Measurements from ENCODE around the gene TMEM235. TPM values are rescaled to one million over a fixed set of nuclear protein-coding genes. Genes with fewer than 3 reads are reported as not detected.

TMEM235 gene
- polyA plus RNA-seq, 1 of the 3 experiments (the other 2 are of a cell fraction), result not detected

DNA sequence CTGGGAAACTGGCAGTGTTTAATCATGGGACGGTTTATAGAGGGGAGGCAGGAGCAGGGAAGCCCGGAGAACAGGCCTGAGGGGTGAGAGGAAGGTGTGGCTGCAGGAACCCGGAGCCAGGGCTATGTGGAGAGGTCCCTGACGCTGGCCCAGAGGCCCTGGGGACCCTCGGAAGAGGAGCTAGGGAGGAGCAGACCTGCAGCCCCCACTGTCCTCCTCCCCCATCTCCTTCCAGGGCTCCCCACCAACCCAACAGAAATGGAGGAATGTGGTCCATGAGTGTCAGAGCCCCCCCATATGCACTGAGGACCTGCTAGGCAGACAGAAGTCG, 20.3 kb downstream of the TMEM235 start (continued):
- TF ChIP-seq, protein P1, sequence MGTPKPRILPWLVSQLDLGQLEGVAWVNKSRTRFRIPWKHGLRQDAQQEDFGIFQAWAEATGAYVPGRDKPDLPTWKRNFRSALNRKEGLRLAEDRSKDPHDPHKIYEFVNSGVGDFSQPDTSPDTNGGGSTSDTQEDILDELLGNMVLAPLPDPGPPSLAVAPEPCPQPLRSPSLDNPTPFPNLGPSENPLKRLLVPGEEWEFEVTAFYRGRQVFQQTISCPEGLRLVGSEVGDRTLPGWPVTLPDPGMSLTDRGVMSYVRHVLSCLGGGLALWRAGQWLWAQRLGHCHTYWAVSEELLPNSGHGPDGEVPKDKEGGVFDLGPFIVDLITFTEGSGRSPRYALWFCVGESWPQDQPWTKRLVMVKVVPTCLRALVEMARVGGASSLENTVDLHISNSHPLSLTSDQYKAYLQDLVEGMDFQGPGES (IDR thresholded peaks at IDR 0.05; ENCODE audit: low read depth, low read length), result no peak
- TF ChIP-seq GATA2 (CRISPR knock-in tag; IDR thresholded peaks at IDR 0.05), result no peak
- TF ChIP-seq, protein P2, sequence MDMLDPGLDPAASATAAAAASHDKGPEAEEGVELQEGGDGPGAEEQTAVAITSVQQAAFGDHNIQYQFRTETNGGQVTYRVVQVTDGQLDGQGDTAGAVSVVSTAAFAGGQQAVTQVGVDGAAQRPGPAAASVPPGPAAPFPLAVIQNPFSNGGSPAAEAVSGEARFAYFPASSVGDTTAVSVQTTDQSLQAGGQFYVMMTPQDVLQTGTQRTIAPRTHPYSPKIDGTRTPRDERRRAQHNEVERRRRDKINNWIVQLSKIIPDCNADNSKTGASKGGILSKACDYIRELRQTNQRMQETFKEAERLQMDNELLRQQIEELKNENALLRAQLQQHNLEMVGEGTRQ (IDR thresholded peaks at IDR 0.05; ENCODE audit: borderline replicate concordance, low read depth, low read length), result no peak
- TF ChIP-seq, protein P3, sequence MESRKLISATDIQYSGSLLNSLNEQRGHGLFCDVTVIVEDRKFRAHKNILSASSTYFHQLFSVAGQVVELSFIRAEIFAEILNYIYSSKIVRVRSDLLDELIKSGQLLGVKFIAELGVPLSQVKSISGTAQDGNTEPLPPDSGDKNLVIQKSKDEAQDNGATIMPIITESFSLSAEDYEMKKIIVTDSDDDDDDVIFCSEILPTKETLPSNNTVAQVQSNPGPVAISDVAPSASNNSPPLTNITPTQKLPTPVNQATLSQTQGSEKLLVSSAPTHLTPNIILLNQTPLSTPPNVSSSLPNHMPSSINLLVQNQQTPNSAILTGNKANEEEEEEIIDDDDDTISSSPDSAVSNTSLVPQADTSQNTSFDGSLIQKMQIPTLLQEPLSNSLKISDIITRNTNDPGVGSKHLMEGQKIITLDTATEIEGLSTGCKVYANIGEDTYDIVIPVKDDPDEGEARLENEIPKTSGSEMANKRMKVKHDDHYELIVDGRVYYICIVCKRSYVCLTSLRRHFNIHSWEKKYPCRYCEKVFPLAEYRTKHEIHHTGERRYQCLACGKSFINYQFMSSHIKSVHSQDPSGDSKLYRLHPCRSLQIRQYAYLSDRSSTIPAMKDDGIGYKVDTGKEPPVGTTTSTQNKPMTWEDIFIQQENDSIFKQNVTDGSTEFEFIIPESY (IDR thresholded peaks at IDR 0.05; ENCODE audit: borderline replicate concordance, low read depth), result no peak
- no peak for TF ChIP-seq TCF12 (IDR thresholded peaks at IDR 0.05)
- no peak for TF ChIP-seq EZH2phosphoT487 (IDR thresholded peaks at IDR 0.05; ENCODE audit: borderline replicate concordance, low read depth)

DNA sequence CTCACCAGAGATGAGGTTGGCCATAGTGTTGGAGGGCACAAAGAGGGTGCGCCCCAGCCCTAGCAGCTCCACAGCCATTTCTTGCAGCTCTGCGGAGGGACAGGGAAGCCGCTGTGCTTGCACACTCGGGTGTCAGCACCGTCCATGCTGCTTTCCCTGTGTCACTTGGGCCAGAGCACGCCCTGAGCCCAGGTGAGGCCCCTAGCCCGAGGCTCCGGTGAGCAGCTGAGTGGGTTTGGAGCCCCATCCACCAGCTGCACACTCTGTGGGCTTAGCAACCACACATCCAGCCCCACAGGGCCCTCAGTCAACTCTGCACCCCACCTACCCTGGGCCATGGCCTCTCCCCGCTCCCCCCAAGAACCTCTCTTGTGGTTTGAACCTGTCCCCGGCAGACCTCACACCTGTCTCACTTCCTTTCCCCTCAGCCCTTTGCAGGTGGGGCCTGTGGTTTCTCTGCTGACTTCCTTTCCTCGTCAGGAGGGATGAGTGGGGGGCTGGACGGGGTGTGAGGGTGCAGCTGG, 20.7 kb downstream of the TMEM235 start:
- Histone ChIP-seq H3K9me2 (no peaks in the 10 kb centered on the region), H3K4me3 (ENCODE audit: low read depth in 2 of 2, low read length in 1 of 2) (no peak overlapping the region), H3K4me2 (no peak overlapping the region), H3K4me1 (ENCODE audit: control insufficient read depth in 1 of 2, insufficient read depth in 2 of 2, low read depth in 1 of 2, low read length in 1 of 2) (peaks cover 0 to 74% of the 10 kb centered on the region in 2 experiments; a peak in 2 of 4 replicates), H3F3A (replicated peaks; ENCODE audit: insufficient read depth) (peaks cover 7% of the 10 kb centered on the region), H3K9me3 (no peaks in the 10 kb centered on the region), H3K79me2 (ENCODE audit: insufficient read depth) (no peaks in the 10 kb centered on the region), H2AFZ (ENCODE audit: low read depth) (no peak overlapping the region), H3K27ac (ENCODE audit: low read depth in 2 of 2, low read length in 1 of 2) (peak overlapping the region in 1 of 2 experiments; percentile 82; a peak in 2 of 4 replicates), H3K36me3 (replicated peaks in 1 of 2; ENCODE audit: control insufficient read depth in 1 of 2, insufficient read depth in 2 of 2, low read length in 1 of 2) (no peaks in the 10 kb centered on the region), H3K9ac (no peak overlapping the region), H4K20me1 (ENCODE audit: insufficient read depth) (no peaks in the 10 kb centered on the region), H3K27me3 (ENCODE audit: insufficient read depth) (no peaks in the 10 kb centered on the region)
- TF ChIP-seq ELF1 (IDR thresholded peaks at IDR 0.05) (no peak), TAF1 (IDR thresholded peaks at IDR 0.05; ENCODE audit: borderline replicate concordance, low read depth, low read length) (no peak), POLR2AphosphoS5 (IDR thresholded peaks at IDR 0.05; ENCODE audit: low read depth, low read length) (no peak), RXRA (IDR thresholded peaks at IDR 0.05; ENCODE audit: borderline replicate concordance, low read depth) (no peak), NFIC (IDR thresholded peaks at IDR 0.05; ENCODE audit: borderline replicate concordance) (no peak)
- TF ChIP-seq, protein P2 (IDR thresholded peaks at IDR 0.05; ENCODE audit: borderline replicate concordance, low read depth, low read length), result no peak
- 89% methylated on average over 11 of the region's 12 CpGs for WGBS (ENCODE audit: low lambda C conversion rate)
- ChIA-PET POLR2A (no interaction called here), CTCF (interaction anchor here (1.1 to 8.9 kb wide), 25 partner anchors 11 to 287 kb away, joined by 3 to 196 read pairs (median 33); partner anchors contain the start of genes AFMID, SOCS3, TK1 and TMC6)
- no peak for DNase-seq

Data from SK-N-SH (cell line).